Activated T-cell treated with anti-CD3 and anti-CD28 coated beads, Interleukin-2, amount 50 U/mL, for 4 hours (primary cell): Measurements from ENCODE around the gene GCK. TPM values are rescaled to one million over a fixed set of nuclear protein-coding genes. Genes with fewer than 3 reads are reported as not detected.

Source experiments
- ATAC-seq, 2 donors: fragments of 200-7000 bp; cut with Tn5 transposase; one replicate each; pipeline ENCODE4 v1.10.0; 2021
- DNase-seq: peaks from one replicate; pipeline ENCODE4 v3.0.0-alpha.2; 2020
- H3K27me3 Mint-ChIP-seq: one replicate; pipeline ENCODE4 v1.8.0; 2021; ENCODE audit warnings: low read depth, mixed read lengths
- H3K36me3 Mint-ChIP-seq: one replicate; pipeline ENCODE4 v1.8.0; 2022; ENCODE audit warnings: mixed read lengths; ENCODE audit not compliant: insufficient read depth
- H3K4me1 Mint-ChIP-seq: one replicate; pipeline ENCODE4 v1.8.0; 2021; ENCODE audit warnings: low read depth, mixed read lengths
- H3K4me3 Mint-ChIP-seq: one replicate; pipeline ENCODE4 v1.8.0; 2021; ENCODE audit warnings: mild to moderate bottlenecking, moderate library complexity, mixed read lengths
- H3K9me3 Mint-ChIP-seq: one replicate; pipeline ENCODE4 v1.8.0; 2021; ENCODE audit warnings: mixed read lengths
- total RNA-seq, 3 donors: library from RNA; stranded (reverse); gene quantifications; one replicate each; pipeline ENCODE4 v1.2.1, GENCODE V29; 2021

GCK gene
- total RNA-seq, 3 donors from 2014 or later: 1.3 to 4.3 (median 2.7) TPM

GRCh38 chr7:44226396-44226753 is 37.1 kb upstream of the GCK start:
- ATAC-seq: no peak

GRCh38 chr7:44225566-44226395 is 36.5 kb upstream of the GCK start:
- Mint-ChIP-seq H3K36me3 (no peaks in the 10 kb centered on the region), H3K4me1 (no peaks in the 10 kb centered on the region), H3K9me3 (no peaks in the 10 kb centered on the region), H3K4me3 (no peak overlapping the region), H3K27me3 (peaks cover 5% of the 10 kb centered on the region)
- DNase-seq (no peak), ATAC-seq (no peak)

More at GRCh38 chr7:44226396-44226753, 37.1 kb upstream of the GCK start:
- no peaks in the 10 kb centered on the region for H3K4me1 Mint-ChIP-seq
- no peaks in the 10 kb centered on the region for H3K36me3 Mint-ChIP-seq
- no peak for DNase-seq
- peaks cover 5% of the 10 kb centered on the region for H3K27me3 Mint-ChIP-seq
- H3K9me3 Mint-ChIP-seq: no peaks in the 10 kb centered on the region
- H3K4me3 Mint-ChIP-seq: no peak overlapping the region

GRCh38 chr7:44224974-44225565 is 35.8 kb upstream of the GCK start:
- Mint-ChIP-seq H3K9me3 (no peaks in the 10 kb centered on the region), H3K4me3 (no peak overlapping the region), H3K36me3 (no peaks in the 10 kb centered on the region), H3K4me1 (no peaks in the 10 kb centered on the region), H3K27me3 (peaks cover 5% of the 10 kb centered on the region)
- DNase-seq: no peak
- no peak for ATAC-seq

GRCh38 chr7:44224080-44224973 is 35.1 kb upstream of the GCK start:
- no peaks in the 10 kb centered on the region for H3K4me1 Mint-ChIP-seq
- no peak overlapping the region for H3K4me3 Mint-ChIP-seq
- H3K27me3 Mint-ChIP-seq: peaks cover 5% of the 10 kb centered on the region
- no peaks in the 10 kb centered on the region for H3K9me3 Mint-ChIP-seq
- H3K36me3 Mint-ChIP-seq: no peaks in the 10 kb centered on the region
- DNase-seq (no peak), ATAC-seq (no peak)

GRCh38 chr7:44223362-44224079 is 34.3 kb upstream of the GCK start:
- ATAC-seq: no peak
- peaks cover 5% of the 10 kb centered on the region for H3K27me3 Mint-ChIP-seq
- DNase-seq: no peak
- H3K36me3 Mint-ChIP-seq: no peaks in the 10 kb centered on the region
- H3K4me1 Mint-ChIP-seq: no peaks in the 10 kb centered on the region
- H3K4me3 Mint-ChIP-seq: no peak overlapping the region
- H3K9me3 Mint-ChIP-seq: no peaks in the 10 kb centered on the region

- ATAC-seq: no peak
- no peak overlapping the region for H3K4me3 Mint-ChIP-seq
Measured at GRCh38 chr7:44222776-44223261, 33.6 kb upstream of the GCK start.

GRCh38 chr7:44222074-44222473 is 32.8 kb upstream of the GCK start:
- ATAC-seq (no peak), DNase-seq (no peak)
- Mint-ChIP-seq H3K4me3 (no peak overlapping the region), H3K4me1 (no peaks in the 10 kb centered on the region), H3K36me3 (no peaks in the 10 kb centered on the region), H3K9me3 (no peaks in the 10 kb centered on the region), H3K27me3 (peaks cover 5% of the 10 kb centered on the region)

More at GRCh38 chr7:44222776-44223261, 33.6 kb upstream of the GCK start:
- no peaks in the 10 kb centered on the region for H3K4me1 Mint-ChIP-seq
- H3K36me3 Mint-ChIP-seq: no peaks in the 10 kb centered on the region
- no peaks in the 10 kb centered on the region for H3K9me3 Mint-ChIP-seq
- no peak for DNase-seq
- peaks cover 5% of the 10 kb centered on the region for H3K27me3 Mint-ChIP-seq

- Mint-ChIP-seq H3K27me3 (peaks cover 5% of the 10 kb centered on the region), H3K4me3 (no peak overlapping the region), H3K36me3 (no peaks in the 10 kb centered on the region), H3K9me3 (no peaks in the 10 kb centered on the region), H3K4me1 (no peaks in the 10 kb centered on the region)
- ATAC-seq: no peak
- DNase-seq: no peak
Measured at GRCh38 chr7:44221231-44221791, 32.1 kb upstream of the GCK start.

GRCh38 chr7:44220358-44221112 is 31.3 kb upstream of the GCK start:
- H3K4me3 Mint-ChIP-seq: no peak overlapping the region
- H3K36me3 Mint-ChIP-seq: no peaks in the 10 kb centered on the region
- H3K9me3 Mint-ChIP-seq: no peaks in the 10 kb centered on the region
- no peaks in the 10 kb centered on the region for H3K4me1 Mint-ChIP-seq
- no peaks in the 10 kb centered on the region for H3K27me3 Mint-ChIP-seq
- ATAC-seq (no peak), DNase-seq (no peak)

- Mint-ChIP-seq H3K36me3 (no peaks in the 10 kb centered on the region), H3K9me3 (no peaks in the 10 kb centered on the region), H3K4me1 (no peaks in the 10 kb centered on the region), H3K27me3 (no peaks in the 10 kb centered on the region), H3K4me3 (no peak overlapping the region)
- ATAC-seq: no peak
- no peak for DNase-seq
Measured at GRCh38 chr7:44220046-44220357, 30.8 kb upstream of the GCK start.

- Mint-ChIP-seq H3K27me3 (no peaks in the 10 kb centered on the region), H3K36me3 (no peaks in the 10 kb centered on the region), H3K4me1 (no peaks in the 10 kb centered on the region), H3K9me3 (no peaks in the 10 kb centered on the region), H3K4me3 (no peak overlapping the region)
- ATAC-seq (no peak), DNase-seq (no peak)
Measured at GRCh38 chr7:44219371-44220045, 30.3 kb upstream of the GCK start.

GRCh38 chr7:44218418-44219201 is 29.4 kb upstream of the GCK start:
- ATAC-seq (no peak), DNase-seq (no peak)
- Mint-ChIP-seq H3K4me1 (no peaks in the 10 kb centered on the region), H3K36me3 (no peaks in the 10 kb centered on the region), H3K4me3 (no peak overlapping the region), H3K27me3 (no peaks in the 10 kb centered on the region), H3K9me3 (no peaks in the 10 kb centered on the region)
